Natural killer cell treated with Interleukin-12 subunit alpha and Interleukin-12 subunit beta and Interleukin-15 and Interleukin-18, amount 100 ng/mL, for 72 hours (primary cell): Measurements from ENCODE around the gene GGCT. TPM values are rescaled to one million over a fixed set of nuclear protein-coding genes. Genes with fewer than 3 reads are reported as not detected.

Experiments
- ATAC-seq, 2 donors: fragments of 150-1000 bp; cut with Tn5 transposase in 1 of 2; sonication (Bioruptor Pico), chemical (Tn5 transposase) in 1 of 2; 2 replicates each; pipeline ENCODE4 v1.10.0; 2021
- DNase-seq: peaks from one replicate; pipeline ENCODE4 v3.0.0; 2022; ENCODE audit warnings: low spot score
- H3K27ac Mint-ChIP-seq, 2 donors: 1 replicate in 1 of 2; 2 replicates in 1 of 2; pipeline ENCODE4 v1.8.0; 2022; ENCODE audit warnings: mixed read lengths in 2 of 2, mild to moderate bottlenecking in 1 of 2, moderate library complexity in 1 of 2
- H3K27me3 Mint-ChIP-seq, 2 donors: 1 replicate in 1 of 2; 2 replicates in 1 of 2; pipeline ENCODE4 v1.8.0; 2022; ENCODE audit warnings: mixed read lengths in 2 of 2
- H3K36me3 Mint-ChIP-seq: one replicate; pipeline ENCODE4 v1.8.0; 2022; ENCODE audit warnings: mixed read lengths
- H3K4me1 Mint-ChIP-seq, 2 donors: 1 replicate in 1 of 2; 2 replicates in 1 of 2; pipeline ENCODE4 v1.8.0; 2022; ENCODE audit warnings: low read depth in 2 of 2, mixed read lengths in 2 of 2, mild to moderate bottlenecking in 1 of 2
- H3K4me3 Mint-ChIP-seq: one replicate; pipeline ENCODE4 v1.8.0; 2022; ENCODE audit warnings: mixed read lengths
- H3K9me3 Mint-ChIP-seq: 2 replicates; pipeline ENCODE4 v1.8.0; 2022; ENCODE audit warnings: mixed read lengths
- total RNA-seq, 2 donors: library from RNA; stranded (reverse); gene quantifications; one replicate each; pipeline ENCODE4 v1.2.3, GENCODE V29; 2022

Gene GGCT
- total RNA-seq, 2 donors from 2014 or later = 37.9 to 61.7 TPM

GRCh38 chr7:30470163-30470770, 34.4 kb downstream of the GGCT start:
- Mint-ChIP-seq H3K4me3 (peak overlapping the region; percentile 23), H3K36me3 (peaks cover 4% of the 10 kb centered on the region), H3K27me3 (no peaks in the 10 kb centered on the region), H3K4me1 (peaks cover 55 to 58% of the 10 kb centered on the region in 2 donors), H3K27ac (peak overlapping the region in 1 of 2 donors; percentile 51), H3K9me3 (no peaks in the 10 kb centered on the region)
- DNase-seq = no peak
- no peak for ATAC-seq

- no peak overlapping the region for H3K27ac Mint-ChIP-seq
- DNase-seq (no peak), ATAC-seq (no peak)
- no peaks in the 10 kb centered on the region for H3K27me3 Mint-ChIP-seq
- H3K4me1 Mint-ChIP-seq = peaks cover 58 to 66% of the 10 kb centered on the region in 2 donors
- no peak overlapping the region for H3K4me3 Mint-ChIP-seq
- peaks cover 4% of the 10 kb centered on the region for H3K36me3 Mint-ChIP-seq
- H3K9me3 Mint-ChIP-seq = no peaks in the 10 kb centered on the region
Measured at GRCh38 chr7:30469303-30469702, 35.3 kb downstream of the GGCT start.

- DNase-seq = no peak
- ATAC-seq = no peak
- H3K27me3 Mint-ChIP-seq = no peaks in the 10 kb centered on the region
- H3K36me3 Mint-ChIP-seq = no peaks in the 10 kb centered on the region
- peaks cover 58 to 66% of the 10 kb centered on the region in 2 donors for H3K4me1 Mint-ChIP-seq
- no peaks in the 10 kb centered on the region for H3K9me3 Mint-ChIP-seq
- H3K27ac Mint-ChIP-seq = no peak overlapping the region
- H3K4me3 Mint-ChIP-seq = no peak overlapping the region
Measured at GRCh38 chr7:30468791-30469190, 35.8 kb downstream of the GGCT start.

GRCh38 chr7:30468041-30468440, 36.6 kb downstream of the GGCT start:
- no peak overlapping the region for H3K27ac Mint-ChIP-seq
- H3K36me3 Mint-ChIP-seq = no peaks in the 10 kb centered on the region
- no peaks in the 10 kb centered on the region for H3K27me3 Mint-ChIP-seq
- DNase-seq (no peak), ATAC-seq (no peak)
- H3K9me3 Mint-ChIP-seq = no peaks in the 10 kb centered on the region
- no peak overlapping the region for H3K4me3 Mint-ChIP-seq
- H3K4me1 Mint-ChIP-seq = peaks cover 51 to 61% of the 10 kb centered on the region in 2 donors

DNA sequence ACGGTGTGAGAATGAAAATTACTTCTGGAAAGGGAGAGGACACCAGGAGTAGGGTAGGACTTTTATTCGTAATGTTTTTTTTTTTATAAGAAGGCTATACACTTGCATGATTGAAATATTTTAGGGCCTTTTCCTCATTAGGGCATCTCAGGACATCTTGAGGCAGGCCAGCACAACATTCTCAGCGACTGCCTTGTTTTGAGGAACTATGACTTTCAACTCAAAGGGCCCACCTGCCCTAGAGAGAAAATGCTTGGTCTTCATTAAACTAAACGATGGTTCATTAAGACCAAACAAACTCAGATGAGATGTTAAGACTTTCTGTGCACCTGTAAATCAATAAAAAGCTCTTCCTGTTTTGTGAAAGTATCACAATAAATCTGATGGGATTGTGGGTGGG, 37.4 kb downstream of the GGCT start:
- Mint-ChIP-seq H3K36me3 (no peaks in the 10 kb centered on the region), H3K4me1 (peaks cover 43 to 59% of the 10 kb centered on the region in 2 donors), H3K4me3 (no peak overlapping the region), H3K27ac (no peak overlapping the region), H3K27me3 (no peaks in the 10 kb centered on the region), H3K9me3 (no peaks in the 10 kb centered on the region)
- no peak for DNase-seq
- no peak for ATAC-seq

- peak in 1 of 2 donors; percentile 41 for ATAC-seq
- Mint-ChIP-seq H3K4me1 (peaks cover 33 to 51% of the 10 kb centered on the region in 2 donors), H3K4me3 (no peak overlapping the region), H3K9me3 (no peaks in the 10 kb centered on the region), H3K27me3 (no peaks in the 10 kb centered on the region), H3K27ac (peak overlapping the region in 1 of 2 donors; percentile 74), H3K36me3 (no peaks in the 10 kb centered on the region)
- no peak for DNase-seq
Measured at GRCh38 chr7:30466266-30466665, 38.4 kb downstream of the GGCT start.

- peaks cover 29 to 46% of the 10 kb centered on the region in 2 donors for H3K4me1 Mint-ChIP-seq
Measured at GRCh38 chr7:30465811-30466180, 38.8 kb downstream of the GGCT start.

DNA sequence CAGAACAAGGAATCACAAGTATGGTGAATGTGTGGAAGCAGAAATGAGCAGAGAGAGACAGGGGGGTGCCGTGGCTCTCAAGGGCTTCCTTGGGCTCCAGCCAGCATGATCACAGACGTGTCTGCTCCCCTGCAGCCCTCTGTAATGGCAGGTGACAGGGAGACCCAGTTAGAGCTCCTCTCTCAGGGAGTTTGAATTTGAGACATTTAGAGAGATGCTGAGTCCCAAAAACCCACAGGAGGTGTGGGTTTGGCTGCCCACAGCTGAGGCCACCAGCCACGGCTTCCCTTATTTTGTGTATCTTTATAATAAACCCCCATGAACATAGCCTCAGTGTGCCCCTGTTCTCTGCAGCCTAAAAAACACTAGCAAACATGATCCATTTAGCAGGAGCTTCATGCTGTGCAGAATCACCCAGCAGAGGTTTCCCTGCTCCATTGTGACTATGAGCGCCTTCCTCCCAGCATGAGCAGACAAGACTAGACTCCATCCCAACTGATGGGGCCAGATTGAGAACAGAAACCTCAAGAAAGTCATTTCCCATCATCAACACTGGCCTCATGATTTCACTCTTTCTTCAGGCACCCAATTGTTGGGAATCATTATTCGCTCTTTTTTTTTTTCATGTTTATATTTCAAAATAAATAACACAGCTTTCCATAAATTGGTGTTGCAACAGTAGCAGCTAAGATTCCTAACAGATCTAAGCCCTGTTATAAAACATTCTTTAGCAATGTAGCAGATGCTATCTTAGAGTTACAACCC, 39.4 kb downstream of the GGCT start:
- Mint-ChIP-seq H3K27ac (peak overlapping the region in 1 of 2 donors; percentile 74), H3K4me3 (no peak overlapping the region), H3K36me3 (no peaks in the 10 kb centered on the region), H3K4me1 (peaks cover 26 to 44% of the 10 kb centered on the region in 2 donors), H3K9me3 (no peaks in the 10 kb centered on the region), H3K27me3 (no peaks in the 10 kb centered on the region)
- no peak for DNase-seq
- ATAC-seq = no peak

More at GRCh38 chr7:30465811-30466180, 38.8 kb downstream of the GGCT start:
- no peak for ATAC-seq
- Mint-ChIP-seq H3K4me3 (no peak overlapping the region), H3K27me3 (no peaks in the 10 kb centered on the region), H3K9me3 (no peaks in the 10 kb centered on the region), H3K36me3 (no peaks in the 10 kb centered on the region), H3K27ac (peak overlapping the region in 1 of 2 donors; percentile 74)
- DNase-seq = no peak

DNA sequence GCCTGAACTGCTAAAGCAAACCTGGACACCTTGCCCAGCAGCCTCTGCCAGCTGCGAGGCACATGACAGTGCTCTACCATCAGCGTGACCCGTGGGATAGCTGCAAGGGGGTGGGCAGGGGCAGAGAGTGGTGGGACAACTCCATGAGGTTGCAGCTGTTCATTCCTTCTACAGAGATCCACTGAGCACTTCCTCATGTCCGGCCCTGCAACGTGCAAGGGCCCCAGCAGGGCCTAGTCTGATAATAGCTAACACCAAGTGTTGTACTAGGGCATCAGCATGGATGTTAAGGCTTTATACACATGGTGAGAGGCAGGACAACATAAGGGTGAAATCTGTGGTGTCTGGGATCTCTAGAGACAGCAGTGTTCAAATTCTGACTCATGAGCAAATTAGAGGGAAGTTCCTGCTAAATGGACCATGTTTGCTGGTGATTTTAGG, 40.4 kb downstream of the GGCT start:
- H3K4me1 Mint-ChIP-seq = peaks cover 26 to 40% of the 10 kb centered on the region in 2 donors
- H3K27ac Mint-ChIP-seq = no peak overlapping the region
- H3K27me3 Mint-ChIP-seq = no peaks in the 10 kb centered on the region

DNA sequence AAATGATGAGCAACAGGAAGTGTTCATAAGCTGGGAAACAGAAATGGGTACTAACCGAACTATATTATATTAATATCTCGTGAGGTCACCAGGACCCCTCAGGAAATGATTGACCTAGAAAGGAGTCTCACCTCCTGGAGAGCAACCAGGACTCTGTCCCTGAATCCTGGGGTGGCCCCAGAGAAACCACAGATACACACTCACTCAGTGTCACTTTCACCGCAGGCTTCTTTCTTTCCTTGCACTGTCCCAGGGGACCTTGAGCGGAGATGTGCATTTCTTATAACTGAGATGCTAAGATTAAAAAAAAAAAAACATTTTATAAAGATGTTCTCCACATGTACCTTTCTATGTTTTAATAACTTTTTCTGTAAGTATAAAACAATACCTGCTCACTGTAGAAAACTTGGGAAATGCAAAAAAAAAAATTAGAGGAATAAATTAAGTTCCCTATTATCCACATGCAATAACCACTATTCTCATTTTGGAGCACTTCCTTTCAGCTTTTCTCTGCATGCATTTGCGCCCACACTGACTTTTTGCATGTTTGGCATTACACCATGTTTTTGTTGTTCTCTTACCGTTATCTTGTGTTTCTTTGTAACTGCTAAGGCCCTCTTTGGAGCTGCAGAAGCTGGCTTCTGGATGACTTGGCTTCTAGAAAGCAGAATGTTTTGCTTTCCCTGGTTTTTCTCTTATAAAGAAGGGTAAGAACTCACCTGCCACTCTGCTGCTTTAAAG, 41.1 kb downstream of the GGCT start:
- Mint-ChIP-seq H3K36me3 (no peaks in the 10 kb centered on the region), H3K27me3 (no peaks in the 10 kb centered on the region), H3K4me1 (peaks cover 26 to 39% of the 10 kb centered on the region in 2 donors), H3K9me3 (no peaks in the 10 kb centered on the region), H3K27ac (no peak overlapping the region), H3K4me3 (no peak overlapping the region)
- DNase-seq (no peak), ATAC-seq (no peak)

More for the DNA sequence above, 40.4 kb downstream of the GGCT start:
- no peaks in the 10 kb centered on the region for H3K9me3 Mint-ChIP-seq
- no peaks in the 10 kb centered on the region for H3K36me3 Mint-ChIP-seq
- H3K4me3 Mint-ChIP-seq = no peak overlapping the region
- ATAC-seq (no peak), DNase-seq (no peak)

DNA sequence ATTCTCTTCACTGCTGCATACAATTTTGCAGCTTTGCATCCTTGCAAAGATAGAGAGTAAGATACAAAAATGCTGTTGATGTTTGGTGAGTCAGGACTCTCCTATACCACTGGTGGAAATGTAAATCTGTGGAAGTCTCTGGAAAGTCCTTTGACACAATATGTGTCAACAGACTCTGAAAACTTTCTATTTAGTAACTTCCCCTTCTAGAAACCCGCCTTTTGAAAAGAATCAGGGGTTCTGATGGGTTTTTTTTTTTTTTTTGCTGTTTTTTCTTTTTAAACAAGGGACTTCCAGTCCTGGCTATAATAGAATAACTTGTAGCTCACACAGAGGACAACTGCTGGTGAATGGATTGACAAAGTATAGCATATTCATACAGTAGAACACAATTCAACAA, 42.5 kb downstream of the GGCT start:
- no peak for ATAC-seq
- H3K4me3 Mint-ChIP-seq = no peak overlapping the region
- H3K4me1 Mint-ChIP-seq = peaks cover 26 to 34% of the 10 kb centered on the region in 2 donors
- no peaks in the 10 kb centered on the region for H3K27me3 Mint-ChIP-seq
- no peaks in the 10 kb centered on the region for H3K9me3 Mint-ChIP-seq
- DNase-seq = no peak
- H3K27ac Mint-ChIP-seq = no peak overlapping the region
- H3K36me3 Mint-ChIP-seq = no peaks in the 10 kb centered on the region

DNA sequence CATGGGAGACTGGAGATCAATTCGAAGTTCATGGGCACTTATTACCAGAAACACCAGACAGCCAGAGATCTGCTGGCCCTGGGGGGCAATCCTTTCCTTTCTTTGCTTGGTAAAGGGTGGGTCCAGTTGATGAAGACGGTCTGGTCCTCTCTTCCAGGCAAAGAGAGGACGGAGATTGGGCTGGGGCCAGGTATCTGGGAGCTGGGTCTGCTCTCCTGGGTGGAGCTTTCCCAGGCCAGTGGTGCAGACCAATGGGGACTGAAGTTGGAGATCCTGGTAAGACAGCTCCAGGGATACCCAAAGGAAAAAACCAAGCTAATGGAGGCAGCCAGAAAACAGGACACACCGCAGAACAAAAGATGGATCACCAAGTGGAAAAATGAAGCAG, 44.4 kb downstream of the GGCT start:
- Mint-ChIP-seq H3K27ac (peak overlapping the region in 1 of 2 donors; percentile 27), H3K36me3 (no peaks in the 10 kb centered on the region), H3K9me3 (no peaks in the 10 kb centered on the region), H3K27me3 (no peaks in the 10 kb centered on the region), H3K4me3 (no peak overlapping the region), H3K4me1 (peaks cover 15 to 23% of the 10 kb centered on the region in 2 donors)
- DNase-seq (no peak), ATAC-seq (no peak)

DNA sequence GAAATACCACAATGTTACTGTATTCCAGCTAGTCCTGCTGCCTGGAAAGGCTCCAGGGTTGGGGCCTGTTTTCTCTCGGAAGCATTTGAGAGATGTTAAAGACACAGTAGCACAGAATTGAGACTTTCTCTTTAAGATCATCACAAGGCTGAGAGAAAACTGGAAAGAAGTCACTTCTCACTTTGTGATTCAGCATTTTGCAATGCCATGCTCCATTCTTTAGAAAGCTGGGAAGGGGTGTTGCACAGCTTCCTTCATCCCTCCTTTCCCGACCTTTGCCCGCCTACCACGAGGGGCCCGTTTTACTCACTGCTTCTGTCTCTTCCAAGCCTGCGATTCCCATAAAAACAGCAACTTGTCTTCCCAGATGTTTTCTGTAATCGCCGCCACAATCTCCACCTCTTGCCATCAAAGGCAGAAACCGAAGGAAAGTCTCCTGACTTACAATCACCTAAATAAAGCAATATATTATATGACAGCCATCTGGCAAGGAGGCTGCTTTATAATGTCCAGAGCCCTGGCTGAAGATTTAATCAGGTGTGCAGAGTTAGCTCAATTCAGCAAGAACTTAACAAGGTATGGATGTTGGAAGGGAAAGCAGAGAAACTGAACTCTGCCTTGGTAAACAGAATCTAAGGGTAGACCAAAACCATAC, 44.9 kb downstream of the GGCT start:
- DNase-seq = no peak
- H3K9me3 Mint-ChIP-seq = no peaks in the 10 kb centered on the region
- no peaks in the 10 kb centered on the region for H3K36me3 Mint-ChIP-seq

More for the DNA sequence above, 44.9 kb downstream of the GGCT start:
- peaks cover 10 to 19% of the 10 kb centered on the region in 2 donors for H3K4me1 Mint-ChIP-seq
- no peak for ATAC-seq
- H3K27me3 Mint-ChIP-seq = no peaks in the 10 kb centered on the region
- peak overlapping the region in 1 of 2 donors; percentile 27 for H3K27ac Mint-ChIP-seq
- no peak overlapping the region for H3K4me3 Mint-ChIP-seq
